Measurements from ENCODE around the gene TMEM116. TPM values are rescaled to one million over a fixed set of nuclear protein-coding genes. Genes with fewer than 3 reads are reported as not detected.

The TMEM116 gene
- total RNA-seq, 4 donors from 2014 or later, result 3.5 to 8.4 (median 7.5) TPM

DNA sequence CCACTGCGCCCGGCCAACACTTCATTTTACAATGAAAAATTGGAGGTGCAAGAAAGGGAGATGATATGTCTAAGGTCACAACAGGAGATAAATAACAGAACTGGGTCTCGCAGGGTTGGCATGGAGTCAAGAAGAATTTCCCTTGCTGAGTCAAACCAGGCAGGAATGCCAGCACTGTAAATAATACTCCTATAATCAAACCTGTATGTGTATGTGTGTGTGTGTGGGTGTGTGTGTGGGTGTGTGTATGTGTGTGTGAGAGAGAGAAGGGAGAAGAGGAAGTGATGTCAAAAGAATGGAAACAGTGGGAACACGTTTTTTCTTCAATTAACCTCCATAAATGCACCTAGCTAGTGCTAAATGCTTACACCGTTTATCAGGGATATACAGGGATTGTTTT, 70.4 kb downstream of the TMEM116 start:
- no peak overlapping the region for H3K27ac ChIP-seq (replicated peaks in 1 of 4)
- H3K27me3 ChIP-seq, result no peaks in the 10 kb centered on the region
- intact Hi-C loops (cut with DNase I), result loop anchor here (5.0 to 10.0 kb wide), 2 partner anchors 70 to 442 kb away; partner anchors contain the start of genes ERP29, HECTD4 and TMEM116
- no peaks in the 10 kb centered on the region for H3K36me3 ChIP-seq
- 51% methylated on average over 5 of the region's 5 CpGs for WGBS
- peaks cover 0 to 20% (median 11%) of the 10 kb centered on the region in 4 donors for H3K4me1 ChIP-seq
- H3K4me3 ChIP-seq, result no peak overlapping the region
- no peak for DNase-seq (ENCODE audit: extremely low spot score)
- TF ChIP-seq POLR2A (IDR thresholded peaks at IDR 0.05; ENCODE audit: low read depth) (no peak), POLR2AphosphoS5 (IDR thresholded peaks at IDR 0.05) (no peak), EP300 (IDR thresholded peaks at IDR 0.05) (no peak)
- TF ChIP-seq, protein P1, sequence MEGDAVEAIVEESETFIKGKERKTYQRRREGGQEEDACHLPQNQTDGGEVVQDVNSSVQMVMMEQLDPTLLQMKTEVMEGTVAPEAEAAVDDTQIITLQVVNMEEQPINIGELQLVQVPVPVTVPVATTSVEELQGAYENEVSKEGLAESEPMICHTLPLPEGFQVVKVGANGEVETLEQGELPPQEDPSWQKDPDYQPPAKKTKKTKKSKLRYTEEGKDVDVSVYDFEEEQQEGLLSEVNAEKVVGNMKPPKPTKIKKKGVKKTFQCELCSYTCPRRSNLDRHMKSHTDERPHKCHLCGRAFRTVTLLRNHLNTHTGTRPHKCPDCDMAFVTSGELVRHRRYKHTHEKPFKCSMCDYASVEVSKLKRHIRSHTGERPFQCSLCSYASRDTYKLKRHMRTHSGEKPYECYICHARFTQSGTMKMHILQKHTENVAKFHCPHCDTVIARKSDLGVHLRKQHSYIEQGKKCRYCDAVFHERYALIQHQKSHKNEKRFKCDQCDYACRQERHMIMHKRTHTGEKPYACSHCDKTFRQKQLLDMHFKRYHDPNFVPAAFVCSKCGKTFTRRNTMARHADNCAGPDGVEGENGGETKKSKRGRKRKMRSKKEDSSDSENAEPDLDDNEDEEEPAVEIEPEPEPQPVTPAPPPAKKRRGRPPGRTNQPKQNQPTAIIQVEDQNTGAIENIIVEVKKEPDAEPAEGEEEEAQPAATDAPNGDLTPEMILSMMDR (IDR thresholded peaks at IDR 0.05), result no peak
- H3K9me3 ChIP-seq, result no peaks in the 10 kb centered on the region

DNA sequence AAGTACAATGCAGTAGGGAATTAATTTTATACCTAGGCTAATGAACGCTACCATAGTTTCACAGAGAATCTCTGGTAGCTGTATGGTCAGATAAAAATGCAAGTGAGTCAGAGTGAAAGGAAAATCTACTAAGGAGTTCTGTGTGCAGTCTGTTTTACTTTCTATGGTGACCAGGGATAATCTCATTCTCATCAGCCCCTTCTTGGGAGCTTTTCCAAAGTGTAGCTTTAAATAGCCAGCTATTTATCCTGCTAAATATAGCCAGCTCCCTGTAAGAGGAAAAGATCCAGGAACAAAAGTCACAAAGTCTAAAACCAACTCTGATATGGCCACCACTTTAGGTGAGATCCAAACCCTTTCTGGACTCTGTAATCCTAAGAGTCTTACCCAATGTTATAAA, 75.5 kb downstream of the TMEM116 start:
- TF ChIP-seq, protein P1 (IDR thresholded peaks at IDR 0.05), result no peak
- TF ChIP-seq POLR2A (IDR thresholded peaks at IDR 0.05; ENCODE audit: low read depth), result no peak
- no peak for TF ChIP-seq EP300 (IDR thresholded peaks at IDR 0.05)
- no peak for TF ChIP-seq POLR2AphosphoS5 (IDR thresholded peaks at IDR 0.05)
- Histone ChIP-seq H3K4me1 (peaks cover 6 to 20% (median 16%) of the 10 kb centered on the region in 4 donors), H3K9me3 (no peaks in the 10 kb centered on the region), H3K27me3 (no peaks in the 10 kb centered on the region), H3K27ac (replicated peaks in 1 of 4) (peak overlapping the region; percentile 45 to 74 (median 68)), H3K4me3 (peak overlapping the region in 1 of 4 donors; percentile 4), H3K36me3 (peaks cover 0 to 4% (median 2%) of the 10 kb centered on the region in 4 donors)
- DNase-seq (ENCODE audit: extremely low spot score), result no peak
- intact Hi-C loops (cut with DNase I), result no loop called here
- WGBS, result 46% methylated on average over 1 of the region's 1 CpG

DNA sequence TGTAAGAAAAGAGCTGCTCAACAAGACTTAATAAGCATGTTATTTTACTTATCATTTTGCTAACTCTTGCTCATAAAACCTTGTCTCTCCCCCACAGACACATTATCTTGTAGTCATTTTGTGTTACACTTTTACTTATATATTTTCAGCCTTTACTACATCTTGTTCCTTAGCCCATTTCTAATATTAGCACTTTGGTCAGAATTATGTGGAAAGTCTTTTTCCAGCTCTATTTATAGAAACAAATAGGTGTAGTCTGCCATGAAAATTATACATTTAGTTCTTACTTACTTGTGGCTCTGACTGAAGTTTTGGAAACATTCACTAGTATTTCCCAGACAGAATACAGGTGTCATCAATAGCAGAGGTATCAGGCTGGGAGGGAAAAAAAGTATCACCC, 76.1 kb downstream of the TMEM116 start:
- H3K27ac ChIP-seq (replicated peaks in 1 of 4), result peak overlapping the region; percentile 45 to 74 (median 68)
- no peaks in the 10 kb centered on the region for H3K27me3 ChIP-seq
- no peaks in the 10 kb centered on the region for H3K9me3 ChIP-seq
- intact Hi-C loops (cut with DNase I), result no loop called here
- H3K4me3 ChIP-seq, result peak overlapping the region in 1 of 4 donors; percentile 4
- H3K36me3 ChIP-seq, result peaks cover 2 to 10% (median 5%) of the 10 kb centered on the region in 4 donors
- peaks cover 6 to 19% (median 15%) of the 10 kb centered on the region in 4 donors for H3K4me1 ChIP-seq
- TF ChIP-seq, protein P1 (IDR thresholded peaks at IDR 0.05), result no peak
- TF ChIP-seq POLR2AphosphoS5 (IDR thresholded peaks at IDR 0.05), result no peak
- no peak for TF ChIP-seq POLR2A (IDR thresholded peaks at IDR 0.05; ENCODE audit: low read depth)
- TF ChIP-seq EP300 (IDR thresholded peaks at IDR 0.05), result no peak
- no peak for DNase-seq (ENCODE audit: extremely low spot score)

DNA sequence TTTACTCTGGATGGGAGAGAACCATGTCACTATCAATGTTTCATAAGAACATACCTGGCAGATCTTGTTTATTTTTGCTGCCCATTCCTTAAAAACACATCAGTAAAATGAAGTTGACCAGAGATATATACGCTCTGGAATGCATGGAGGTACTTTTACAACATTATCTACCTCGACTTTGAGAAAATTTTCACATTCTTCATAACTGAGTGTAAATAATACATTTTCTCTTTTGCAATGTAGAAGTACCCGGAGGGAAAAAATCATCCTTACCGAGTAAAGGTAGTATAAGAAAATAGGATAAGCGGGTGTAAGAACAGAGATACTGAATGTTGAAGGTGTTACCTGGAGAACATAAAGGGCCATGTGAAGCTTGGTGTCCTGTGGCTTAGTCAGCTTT, 80.7 kb downstream of the TMEM116 start:
- no peak for DNase-seq (ENCODE audit: extremely low spot score)
- H3K4me3 ChIP-seq, result no peak overlapping the region
- peaks cover 4 to 19% (median 12%) of the 10 kb centered on the region in 4 donors for H3K36me3 ChIP-seq
- no peaks in the 10 kb centered on the region for H3K9me3 ChIP-seq
- peaks cover 6 to 9% (median 7%) of the 10 kb centered on the region in 4 donors for H3K4me1 ChIP-seq
- WGBS, result 87% methylated on average over 5 of the region's 5 CpGs
- TF ChIP-seq POLR2AphosphoS5 (IDR thresholded peaks at IDR 0.05), result no peak
- TF ChIP-seq, protein P1 (IDR thresholded peaks at IDR 0.05), result no peak
- no peak for TF ChIP-seq EP300 (IDR thresholded peaks at IDR 0.05)
- TF ChIP-seq POLR2A (IDR thresholded peaks at IDR 0.05; ENCODE audit: low read depth), result no peak
- H3K27ac ChIP-seq (replicated peaks in 1 of 4), result no peak overlapping the region
- no peaks in the 10 kb centered on the region for H3K27me3 ChIP-seq
- intact Hi-C loops (cut with DNase I), result no loop called here

DNA sequence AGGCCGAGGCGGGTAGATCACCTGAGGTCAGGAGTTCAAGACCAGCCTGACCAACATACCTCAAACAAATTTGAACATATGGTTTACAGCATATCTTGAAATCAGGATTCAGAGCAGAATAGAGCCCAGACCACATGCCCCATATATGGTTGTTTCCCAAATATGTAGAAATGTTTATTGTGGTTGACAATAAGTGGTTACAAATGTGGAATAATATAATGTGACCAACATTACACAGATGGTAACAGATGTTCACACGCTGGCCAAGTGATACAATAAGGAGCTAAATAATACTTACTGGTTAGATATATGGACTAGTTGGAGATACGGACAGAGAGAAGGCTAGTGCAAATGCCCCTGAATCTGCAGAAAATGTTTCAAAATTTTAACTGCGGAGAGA, 85.6 kb downstream of the TMEM116 start:
- 98% methylated on average over 5 of the region's 5 CpGs for WGBS
- no peaks in the 10 kb centered on the region for H3K4me1 ChIP-seq
- intact Hi-C loops (cut with DNase I), result no loop called here

More for the DNA sequence above, 85.6 kb downstream of the TMEM116 start:
- Histone ChIP-seq H3K9me3 (no peaks in the 10 kb centered on the region), H3K4me3 (no peak overlapping the region), H3K27ac (replicated peaks in 1 of 4) (no peak overlapping the region), H3K27me3 (no peaks in the 10 kb centered on the region), H3K36me3 (peaks cover 2 to 13% (median 9%) of the 10 kb centered on the region in 4 donors)
- TF ChIP-seq POLR2AphosphoS5 (IDR thresholded peaks at IDR 0.05) (no peak), POLR2A (IDR thresholded peaks at IDR 0.05; ENCODE audit: low read depth) (no peak), EP300 (IDR thresholded peaks at IDR 0.05) (no peak)
- TF ChIP-seq, protein P1 (IDR thresholded peaks at IDR 0.05), result no peak
- no peak for DNase-seq (ENCODE audit: extremely low spot score)
